NCI-H2227 (cell line): ENCODE results near the gene ZBED1.
"Not testable (repeated sequence)": the region's sequence is repeated elsewhere in the genome, so short reads cannot be mapped to it uniquely, and the experiment has no call there.

Source experiments
- DNase-seq: peaks from one replicate; lab custom pipeline; 2025; ENCODE audit not compliant: unreplicated experiment; lab: John Stamatoyannopoulos, UW

The ZBED1 gene

GRCh38 chrX:2520539-2520938, 19.8 kb upstream of the ZBED1 start:
- DNase-seq = no peak

- DNase-seq = not testable (repeated sequence)
Measured at GRCh38 chrX:2519638-2520037, 18.9 kb upstream of the ZBED1 start.

- no peak for DNase-seq
Measured at GRCh38 chrX:2517055-2517454, 16.3 kb upstream of the ZBED1 start.

- DNase-seq = no peak
Measured at GRCh38 chrX:2516623-2517022, 15.8 kb upstream of the ZBED1 start.

- DNase-seq = no peak
Measured at GRCh38 chrX:2514131-2514530, 13.4 kb upstream of the ZBED1 start.

GRCh38 chrX:2513121-2513664, 12.4 kb upstream of the ZBED1 start:
- no peak for DNase-seq

- no peak for DNase-seq
Measured at GRCh38 chrX:2512501-2512900, 11.7 kb upstream of the ZBED1 start.

- DNase-seq = no peak
Measured at GRCh38 chrX:2511326-2511725, 10.6 kb upstream of the ZBED1 start.

GRCh38 chrX:2508648-2509335, 8.0 kb upstream of the ZBED1 start:
- DNase-seq = no peak

GRCh38 chrX:2507904-2508627, 7.3 kb upstream of the ZBED1 start:
- no peak for DNase-seq

- no peak for DNase-seq
Measured at GRCh38 chrX:2507196-2507595, 6.4 kb upstream of the ZBED1 start.

- not testable (repeated sequence) for DNase-seq
Measured at GRCh38 chrX:2505341-2505740, 4.6 kb upstream of the ZBED1 start.

GRCh38 chrX:2504706-2505332, 4.0 kb upstream of the ZBED1 start:
- no peak for DNase-seq

- DNase-seq = no peak
Measured at GRCh38 chrX:2503591-2504500, 3.1 kb upstream of the ZBED1 start.

- no peak for DNase-seq
Measured at GRCh38 chrX:2502668-2503519, 2.1 kb upstream of the ZBED1 start.

- no peak for DNase-seq
Measured at GRCh38 chrX:2502120-2502667, 1.4 kb upstream of the ZBED1 start.

- DNase-seq = no peak
Measured at GRCh38 chrX:2501559-2502102, 855 bp upstream of the ZBED1 start.

- DNase-seq = no peak
Measured at GRCh38 chrX:2500091-2500802, 529 bp downstream of the ZBED1 start.

GRCh38 chrX:2499507-2499906, 1.3 kb downstream of the ZBED1 start:
- DNase-seq = no peak
